Natural killer cell treated with Interleukin-12 subunit alpha and Interleukin-12 subunit beta and Interleukin-15 and Interleukin-18, amount 100 ng/mL, for 72 hours (primary cell): Measurements from ENCODE around the gene KIF22. TPM values are rescaled to one million over a fixed set of nuclear protein-coding genes. Genes with fewer than 3 reads are reported as not detected.

Experiments
- ATAC-seq, 2 donors: fragments of 150-1000 bp; cut with Tn5 transposase in 1 of 2; sonication (Bioruptor Pico), chemical (Tn5 transposase) in 1 of 2; 2 replicates each; pipeline ENCODE4 v1.10.0; 2021
- DNase-seq: peaks from one replicate; pipeline ENCODE4 v3.0.0; 2022; ENCODE audit warnings: low spot score
- H3K27ac Mint-ChIP-seq, 2 donors: 1 replicate in 1 of 2; 2 replicates in 1 of 2; pipeline ENCODE4 v1.8.0; 2022; ENCODE audit warnings: mixed read lengths in 2 of 2, mild to moderate bottlenecking in 1 of 2, moderate library complexity in 1 of 2
- H3K27me3 Mint-ChIP-seq, 2 donors: 1 replicate in 1 of 2; 2 replicates in 1 of 2; pipeline ENCODE4 v1.8.0; 2022; ENCODE audit warnings: mixed read lengths in 2 of 2
- H3K36me3 Mint-ChIP-seq: one replicate; pipeline ENCODE4 v1.8.0; 2022; ENCODE audit warnings: mixed read lengths
- H3K4me1 Mint-ChIP-seq, 2 donors: 1 replicate in 1 of 2; 2 replicates in 1 of 2; pipeline ENCODE4 v1.8.0; 2022; ENCODE audit warnings: low read depth in 2 of 2, mixed read lengths in 2 of 2, mild to moderate bottlenecking in 1 of 2
- H3K4me3 Mint-ChIP-seq: one replicate; pipeline ENCODE4 v1.8.0; 2022; ENCODE audit warnings: mixed read lengths
- H3K9me3 Mint-ChIP-seq: 2 replicates; pipeline ENCODE4 v1.8.0; 2022; ENCODE audit warnings: mixed read lengths
- total RNA-seq, 2 donors: library from RNA; stranded (reverse); gene quantifications; one replicate each; pipeline ENCODE4 v1.2.3, GENCODE V29; 2022

Gene KIF22
- total RNA-seq, 2 donors from 2014 or later: 63.4 to 174 TPM

DNA sequence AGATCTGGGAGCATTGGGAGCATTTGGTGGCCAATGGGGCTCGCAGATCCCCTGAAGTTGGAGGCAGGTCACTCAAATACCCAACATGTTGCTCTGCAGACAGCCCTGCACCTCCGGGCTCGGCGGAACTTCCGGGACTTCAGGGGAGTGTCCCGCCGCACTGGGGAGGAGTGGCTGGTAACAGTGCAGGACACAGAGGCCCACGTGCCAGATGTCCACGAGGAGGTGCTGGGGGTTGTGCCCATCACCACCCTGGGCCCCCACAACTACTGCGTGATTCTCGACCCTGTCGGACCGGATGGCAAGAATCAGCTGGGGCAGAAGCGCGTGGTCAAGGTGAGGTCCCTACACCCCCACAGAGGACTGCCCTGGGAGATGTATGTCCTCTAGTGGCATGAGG, 46.1 kb downstream of the KIF22 start:
- H3K4me1 Mint-ChIP-seq: peaks cover 0 to 4% of the 10 kb centered on the region in 2 donors
- no peak overlapping the region for H3K4me3 Mint-ChIP-seq
- H3K27ac Mint-ChIP-seq: no peak overlapping the region
- H3K9me3 Mint-ChIP-seq: no peaks in the 10 kb centered on the region
- ATAC-seq: no peak
- H3K27me3 Mint-ChIP-seq: no peaks in the 10 kb centered on the region
- H3K36me3 Mint-ChIP-seq: no peaks in the 10 kb centered on the region
- no peak for DNase-seq

DNA sequence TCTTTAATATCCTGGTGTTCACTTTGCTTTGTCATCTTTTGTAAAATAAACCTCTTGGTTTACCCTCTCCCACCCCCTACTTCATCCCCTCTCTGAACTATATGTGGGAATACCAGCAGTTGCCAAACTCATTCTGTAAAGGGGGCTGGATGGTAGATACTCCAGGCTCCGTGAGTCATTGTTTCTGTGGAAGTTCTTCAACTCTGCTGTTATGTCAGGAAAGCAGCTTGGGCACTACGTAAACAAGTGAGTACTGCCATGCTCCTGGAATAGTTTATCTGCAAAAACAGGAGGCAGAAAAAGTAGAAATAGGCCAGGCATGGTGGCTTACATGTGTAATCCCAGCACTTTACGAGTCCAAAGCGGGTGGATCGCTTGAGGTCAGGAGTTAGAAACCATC, 47.3 kb downstream of the KIF22 start:
- Mint-ChIP-seq H3K4me3 (no peak overlapping the region), H3K27ac (no peak overlapping the region), H3K36me3 (no peaks in the 10 kb centered on the region), H3K9me3 (no peaks in the 10 kb centered on the region), H3K27me3 (no peaks in the 10 kb centered on the region), H3K4me1 (peaks cover 0 to 2% of the 10 kb centered on the region in 2 donors)
- ATAC-seq (no peak), DNase-seq (no peak)

DNA sequence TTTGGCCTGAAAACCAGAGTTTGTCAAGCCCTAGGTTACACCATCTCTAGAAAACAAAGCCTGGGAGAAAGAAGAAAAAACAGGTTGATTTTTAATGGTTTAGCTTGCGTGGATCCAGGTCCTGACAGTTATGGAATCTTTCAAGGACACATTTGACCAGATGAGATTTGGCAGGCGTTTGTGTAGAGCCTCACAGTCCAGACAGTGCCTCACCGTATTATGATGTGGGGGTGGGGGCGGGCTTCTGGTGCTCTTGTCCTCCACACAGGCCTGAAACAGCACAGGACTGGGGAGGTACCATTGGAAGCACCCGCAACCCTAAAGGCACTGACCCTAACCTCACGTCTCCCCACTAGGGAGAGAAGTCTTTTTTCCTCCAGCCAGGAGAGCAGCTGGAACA, 49.3 kb downstream of the KIF22 start:
- ATAC-seq: no peak
- no peak overlapping the region for H3K4me3 Mint-ChIP-seq
- no peaks in the 10 kb centered on the region for H3K9me3 Mint-ChIP-seq
- peaks cover 0 to 2% of the 10 kb centered on the region in 2 donors for H3K4me1 Mint-ChIP-seq
- H3K27ac Mint-ChIP-seq: no peak overlapping the region
- DNase-seq: no peak
- no peaks in the 10 kb centered on the region for H3K36me3 Mint-ChIP-seq
- no peaks in the 10 kb centered on the region for H3K27me3 Mint-ChIP-seq

DNA sequence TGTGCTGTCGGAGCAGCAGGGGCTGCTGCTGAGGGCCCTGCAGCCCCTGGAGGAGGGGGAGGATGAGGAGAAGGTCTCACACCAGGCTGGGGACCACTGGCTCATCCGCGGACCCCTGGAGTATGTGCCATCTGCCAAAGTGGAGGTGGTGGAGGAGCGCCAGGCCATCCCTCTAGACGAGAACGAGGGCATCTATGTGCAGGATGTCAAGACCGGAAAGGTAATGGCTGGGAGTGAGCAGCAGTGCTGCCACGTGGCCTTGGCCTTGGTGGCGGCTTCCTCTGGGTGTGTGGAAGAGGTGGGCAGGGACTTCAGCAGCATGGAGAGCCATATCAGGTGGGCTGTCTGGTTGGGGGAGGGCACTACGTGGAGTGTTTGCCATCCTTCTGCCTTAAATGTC, 49.7 kb downstream of the KIF22 start:
- H3K27ac Mint-ChIP-seq: no peak overlapping the region
- H3K4me1 Mint-ChIP-seq: peaks cover 0 to 3% of the 10 kb centered on the region in 2 donors
- no peaks in the 10 kb centered on the region for H3K9me3 Mint-ChIP-seq
- H3K36me3 Mint-ChIP-seq: no peaks in the 10 kb centered on the region
- ATAC-seq (no peak), DNase-seq (no peak)
- H3K27me3 Mint-ChIP-seq: no peaks in the 10 kb centered on the region
- H3K4me3 Mint-ChIP-seq: no peak overlapping the region

DNA sequence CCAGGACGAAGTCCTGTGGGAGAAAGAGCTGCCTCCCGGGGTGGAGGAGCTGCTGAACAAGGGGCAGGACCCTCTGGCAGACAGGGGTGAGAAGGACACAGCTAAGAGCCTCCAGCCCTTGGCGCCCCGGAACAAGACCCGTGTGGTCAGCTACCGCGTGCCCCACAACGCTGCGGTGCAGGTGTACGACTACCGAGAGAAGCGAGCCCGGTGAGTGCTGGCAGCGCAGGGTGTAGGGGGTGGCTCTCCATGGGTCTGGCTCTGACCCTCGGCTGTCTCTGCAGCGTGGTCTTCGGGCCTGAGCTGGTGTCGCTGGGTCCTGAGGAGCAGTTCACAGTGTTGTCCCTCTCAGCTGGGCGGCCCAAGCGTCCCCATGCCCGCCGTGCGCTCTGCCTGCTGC, 51.1 kb downstream of the KIF22 start:
- H3K36me3 Mint-ChIP-seq: no peaks in the 10 kb centered on the region
- peaks cover 0 to 6% of the 10 kb centered on the region in 2 donors for H3K4me1 Mint-ChIP-seq
- H3K4me3 Mint-ChIP-seq: no peak overlapping the region
- DNase-seq (no peak), ATAC-seq (no peak)
- no peaks in the 10 kb centered on the region for H3K9me3 Mint-ChIP-seq
- H3K27me3 Mint-ChIP-seq: no peaks in the 10 kb centered on the region
- no peak overlapping the region for H3K27ac Mint-ChIP-seq

DNA sequence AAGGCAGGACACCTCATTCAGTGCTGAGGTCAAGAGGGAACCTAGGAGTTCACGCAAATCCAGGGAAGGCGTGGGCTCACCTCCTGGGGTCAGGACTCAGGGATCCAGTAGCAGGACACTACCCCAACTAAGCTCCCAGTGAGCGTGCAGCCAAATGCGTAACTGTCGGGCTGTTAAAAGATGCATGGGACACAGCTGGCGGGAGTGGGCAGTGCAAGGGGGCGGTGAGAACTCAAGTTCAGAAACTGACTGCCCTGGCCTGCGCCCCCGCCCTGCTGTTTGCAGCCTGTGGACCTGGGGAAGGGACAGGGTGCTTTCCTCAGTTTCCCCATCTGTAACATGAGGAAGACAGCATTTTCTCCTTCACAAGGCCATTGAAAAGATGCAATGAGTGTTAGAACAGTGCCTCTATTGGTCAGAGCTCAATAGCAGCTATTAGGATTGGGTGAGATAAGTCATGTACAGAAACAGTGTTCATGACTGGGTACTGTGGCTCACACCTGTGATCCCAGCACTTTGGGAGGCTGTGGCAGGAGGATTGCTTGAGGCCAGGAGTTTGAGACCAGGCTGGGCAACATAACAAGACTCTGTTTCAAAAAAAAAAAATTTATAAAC, 52.3 kb downstream of the KIF22 start:
- ATAC-seq (no peak), DNase-seq (no peak)
- no peaks in the 10 kb centered on the region for H3K27me3 Mint-ChIP-seq
- peaks cover 0 to 7% of the 10 kb centered on the region in 2 donors for H3K4me1 Mint-ChIP-seq
- H3K4me3 Mint-ChIP-seq: no peak overlapping the region
- no peaks in the 10 kb centered on the region for H3K9me3 Mint-ChIP-seq
- H3K36me3 Mint-ChIP-seq: no peaks in the 10 kb centered on the region
- H3K27ac Mint-ChIP-seq: no peak overlapping the region

DNA sequence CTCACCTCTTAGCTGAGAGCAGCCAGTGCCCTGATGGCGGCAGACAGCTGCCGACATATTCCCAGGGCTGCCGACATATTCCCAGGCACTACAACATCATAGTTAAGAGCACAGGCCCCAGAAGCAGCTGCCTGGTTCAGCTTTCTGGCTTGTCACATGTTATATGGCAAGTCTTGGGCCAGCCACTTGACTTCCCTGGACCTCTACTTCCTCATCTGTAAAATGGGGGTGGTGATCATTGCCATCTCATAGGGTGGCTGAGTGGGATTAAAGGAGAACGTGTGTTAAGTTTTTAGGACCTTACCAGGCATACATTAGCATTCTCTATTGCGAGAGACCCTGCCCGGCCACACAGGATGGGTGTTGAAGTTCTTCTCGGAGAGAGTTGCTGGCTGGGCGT, 53.4 kb downstream of the KIF22 start:
- no peak overlapping the region for H3K27ac Mint-ChIP-seq
- no peak for DNase-seq
- ATAC-seq: no peak
- H3K4me1 Mint-ChIP-seq: peaks cover 0 to 10% of the 10 kb centered on the region in 2 donors
- no peaks in the 10 kb centered on the region for H3K27me3 Mint-ChIP-seq
- no peak overlapping the region for H3K4me3 Mint-ChIP-seq
- H3K36me3 Mint-ChIP-seq: no peaks in the 10 kb centered on the region
- H3K9me3 Mint-ChIP-seq: no peaks in the 10 kb centered on the region

DNA sequence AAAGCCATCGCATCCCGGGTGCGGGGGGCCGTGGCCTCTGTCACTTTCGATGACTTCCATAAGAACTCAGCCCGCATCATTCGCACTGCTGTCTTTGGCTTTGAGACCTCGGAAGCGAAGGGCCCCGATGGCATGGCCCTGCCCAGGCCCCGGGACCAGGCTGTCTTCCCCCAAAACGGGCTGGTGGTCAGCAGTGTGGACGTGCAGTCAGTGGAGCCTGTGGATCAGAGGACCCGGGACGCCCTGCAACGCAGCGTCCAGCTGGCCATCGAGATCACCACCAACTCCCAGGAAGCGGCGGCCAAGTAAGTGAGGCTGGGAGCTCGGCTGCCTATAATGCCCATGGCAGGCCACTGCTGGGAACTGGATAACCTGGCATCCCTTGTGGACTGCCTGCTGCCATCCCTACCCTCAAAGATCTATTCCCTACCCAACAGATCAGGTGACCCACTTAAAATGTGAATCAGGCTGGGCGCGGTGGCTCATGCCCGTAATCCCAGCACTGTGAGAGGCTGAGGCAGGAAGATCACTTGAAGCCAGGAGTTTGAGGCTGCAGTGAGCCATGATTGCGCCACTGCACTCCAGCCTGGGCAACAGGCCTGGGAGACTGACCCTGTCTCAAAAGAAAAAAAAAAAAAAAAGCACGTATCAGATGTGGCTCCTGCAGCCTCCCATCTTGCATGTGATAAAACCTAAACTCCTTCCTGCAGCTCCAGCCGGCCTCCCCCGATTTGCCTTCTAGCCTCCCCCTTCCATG, 54.2 kb downstream of the KIF22 start:
- no peak overlapping the region for H3K27ac Mint-ChIP-seq
- no peak overlapping the region for H3K4me3 Mint-ChIP-seq
- H3K36me3 Mint-ChIP-seq: no peaks in the 10 kb centered on the region
- no peaks in the 10 kb centered on the region for H3K27me3 Mint-ChIP-seq
- no peak for DNase-seq
- no peak for ATAC-seq
- H3K9me3 Mint-ChIP-seq: no peaks in the 10 kb centered on the region
- H3K4me1 Mint-ChIP-seq: peaks cover 0 to 10% of the 10 kb centered on the region in 2 donors

DNA sequence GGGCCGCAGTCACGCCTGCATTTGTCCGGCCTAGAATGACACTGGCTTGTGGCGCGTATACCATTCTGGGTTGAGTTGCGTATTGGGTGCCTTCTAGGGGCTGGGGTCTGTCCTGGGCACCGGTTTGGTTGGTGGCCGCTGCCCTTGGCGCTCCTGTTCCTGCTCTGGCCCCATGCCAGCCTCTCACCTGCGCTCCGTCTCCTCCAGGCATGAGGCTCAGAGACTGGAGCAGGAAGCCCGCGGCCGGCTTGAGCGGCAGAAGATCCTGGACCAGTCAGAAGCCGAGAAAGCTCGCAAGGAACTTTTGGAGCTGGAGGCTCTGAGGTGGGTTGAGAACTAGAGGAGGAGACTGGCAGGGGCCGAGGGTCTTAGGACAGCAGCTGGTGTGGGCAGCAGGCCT, 55.1 kb downstream of the KIF22 start:
- Mint-ChIP-seq H3K4me3 (no peak overlapping the region), H3K36me3 (no peaks in the 10 kb centered on the region), H3K4me1 (peaks cover 0 to 10% of the 10 kb centered on the region in 2 donors), H3K27me3 (no peaks in the 10 kb centered on the region), H3K27ac (no peak overlapping the region), H3K9me3 (no peaks in the 10 kb centered on the region)
- ATAC-seq (no peak), DNase-seq (no peak)

DNA sequence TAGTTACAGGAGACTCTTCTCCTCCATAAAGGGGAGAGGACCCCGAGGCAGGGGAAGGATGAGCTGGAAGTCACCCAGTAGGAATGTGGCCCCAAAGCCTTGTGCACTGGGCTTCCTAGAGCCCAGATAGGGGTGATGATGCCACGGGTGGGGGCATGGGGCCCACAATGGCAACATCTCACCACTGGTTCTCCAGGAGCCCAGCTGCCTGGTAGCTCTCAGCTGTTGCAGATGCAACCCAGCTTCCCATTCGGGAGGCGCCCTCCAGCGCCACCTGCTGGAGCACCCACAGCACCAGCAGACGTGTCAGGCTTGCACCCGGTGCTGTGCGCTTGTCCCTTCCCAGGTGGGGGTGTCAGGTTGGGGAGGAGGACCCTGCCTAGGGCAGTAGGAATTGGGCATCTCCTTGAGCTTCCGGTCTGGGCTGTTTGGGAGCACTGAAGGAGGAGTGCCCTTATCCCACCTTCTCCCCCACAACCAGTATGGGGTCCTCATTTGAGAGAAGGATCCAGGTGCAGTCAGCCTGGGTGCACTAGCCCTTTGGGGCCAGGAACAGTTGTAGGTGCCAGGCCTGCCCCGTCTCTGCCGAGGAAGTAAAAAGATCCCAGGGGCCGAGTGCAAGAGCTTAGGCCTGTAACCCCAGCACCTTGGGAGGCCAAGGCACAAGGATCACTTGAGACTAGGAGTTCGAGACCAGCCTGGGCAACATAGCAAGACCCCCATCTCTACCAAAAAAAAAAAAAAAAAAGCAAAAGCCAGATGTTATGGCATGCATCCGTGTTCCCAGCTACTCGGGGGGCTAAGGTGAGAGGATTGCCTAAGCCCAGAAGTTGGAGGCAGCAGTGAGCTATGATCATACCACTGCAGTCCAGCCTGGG, 58.1 kb downstream of the KIF22 start:
- Mint-ChIP-seq H3K27me3 (no peaks in the 10 kb centered on the region), H3K9me3 (no peaks in the 10 kb centered on the region), H3K36me3 (no peaks in the 10 kb centered on the region), H3K27ac (no peak overlapping the region), H3K4me1 (peaks cover 0 to 10% of the 10 kb centered on the region in 2 donors), H3K4me3 (no peak overlapping the region)
- ATAC-seq (peak; percentile 81 to 82), DNase-seq (peak; percentile 71)

DNA sequence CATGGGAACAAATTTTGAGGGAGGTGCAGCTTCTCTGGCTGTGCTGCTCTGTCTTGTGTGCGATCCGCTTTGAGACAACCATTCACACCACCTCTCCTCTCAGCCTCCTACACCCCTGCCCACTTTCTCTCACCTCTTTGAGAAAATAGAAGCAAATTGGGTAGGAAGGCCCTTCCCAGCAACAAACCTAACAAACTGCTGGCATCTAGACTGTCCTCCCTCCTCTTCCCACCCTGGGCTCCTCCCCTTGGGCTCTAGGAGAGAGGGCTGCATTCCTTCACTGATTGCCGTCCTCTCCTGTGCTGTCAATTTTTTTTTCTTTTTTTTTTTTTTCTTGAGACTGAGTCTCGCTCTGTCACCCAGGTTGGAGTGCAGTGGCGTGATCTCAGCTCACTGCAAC, 59.0 kb downstream of the KIF22 start:
- H3K9me3 Mint-ChIP-seq: no peaks in the 10 kb centered on the region
- no peak overlapping the region for H3K4me3 Mint-ChIP-seq
- no peak overlapping the region for H3K27ac Mint-ChIP-seq
- no peaks in the 10 kb centered on the region for H3K36me3 Mint-ChIP-seq
- peaks cover 0 to 10% of the 10 kb centered on the region in 2 donors for H3K4me1 Mint-ChIP-seq
- no peak for ATAC-seq
- DNase-seq: no peak
- H3K27me3 Mint-ChIP-seq: no peaks in the 10 kb centered on the region

DNA sequence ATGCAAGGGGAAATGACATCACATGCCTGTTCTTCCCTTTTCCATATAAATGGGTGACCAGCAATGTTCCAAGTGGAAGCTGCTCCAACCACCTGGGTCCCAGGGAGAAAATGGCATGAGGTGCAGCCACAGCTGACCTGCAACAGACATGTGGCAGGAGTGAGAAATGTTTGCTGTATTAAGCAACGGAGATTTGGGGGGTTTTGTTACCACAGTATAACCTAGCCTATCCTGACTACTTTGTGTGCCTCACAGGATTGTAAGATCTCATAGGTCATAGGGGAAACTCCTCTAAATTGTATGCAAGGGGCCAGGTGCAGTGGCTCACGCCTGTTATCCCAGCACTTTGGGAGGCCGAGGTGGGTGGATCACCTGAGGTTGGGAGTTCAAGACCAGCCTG, 60.4 kb downstream of the KIF22 start:
- Mint-ChIP-seq H3K4me3 (no peak overlapping the region), H3K27ac (no peak overlapping the region), H3K36me3 (no peaks in the 10 kb centered on the region), H3K9me3 (no peaks in the 10 kb centered on the region), H3K27me3 (no peaks in the 10 kb centered on the region), H3K4me1 (peaks cover 0 to 6% of the 10 kb centered on the region in 2 donors)
- ATAC-seq (no peak), DNase-seq (no peak)

DNA sequence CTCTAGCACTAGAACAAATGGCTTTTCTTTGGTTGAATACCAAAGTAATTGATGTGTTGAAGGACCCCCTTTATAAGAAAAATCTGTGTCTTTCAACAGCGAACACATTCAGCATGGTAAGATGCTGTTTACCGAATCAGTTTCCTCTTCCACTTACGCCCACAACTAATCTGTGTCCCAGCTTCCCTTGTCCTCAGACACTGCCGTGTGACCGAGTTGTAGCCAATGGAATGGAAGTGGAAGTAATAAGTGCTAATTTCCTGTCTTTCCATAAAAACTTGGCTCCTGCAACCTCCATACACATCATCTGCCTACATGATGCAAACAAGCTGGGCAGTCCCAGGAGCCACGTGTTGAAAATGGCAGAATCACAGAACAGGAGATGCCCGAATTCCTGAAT, 62.1 kb downstream of the KIF22 start:
- DNase-seq (no peak), ATAC-seq (no peak)
- H3K36me3 Mint-ChIP-seq: no peaks in the 10 kb centered on the region
- H3K9me3 Mint-ChIP-seq: no peaks in the 10 kb centered on the region
- H3K4me3 Mint-ChIP-seq: no peak overlapping the region
- no peak overlapping the region for H3K27ac Mint-ChIP-seq
- H3K27me3 Mint-ChIP-seq: no peaks in the 10 kb centered on the region
- peaks cover 0 to 3% of the 10 kb centered on the region in 2 donors for H3K4me1 Mint-ChIP-seq

DNA sequence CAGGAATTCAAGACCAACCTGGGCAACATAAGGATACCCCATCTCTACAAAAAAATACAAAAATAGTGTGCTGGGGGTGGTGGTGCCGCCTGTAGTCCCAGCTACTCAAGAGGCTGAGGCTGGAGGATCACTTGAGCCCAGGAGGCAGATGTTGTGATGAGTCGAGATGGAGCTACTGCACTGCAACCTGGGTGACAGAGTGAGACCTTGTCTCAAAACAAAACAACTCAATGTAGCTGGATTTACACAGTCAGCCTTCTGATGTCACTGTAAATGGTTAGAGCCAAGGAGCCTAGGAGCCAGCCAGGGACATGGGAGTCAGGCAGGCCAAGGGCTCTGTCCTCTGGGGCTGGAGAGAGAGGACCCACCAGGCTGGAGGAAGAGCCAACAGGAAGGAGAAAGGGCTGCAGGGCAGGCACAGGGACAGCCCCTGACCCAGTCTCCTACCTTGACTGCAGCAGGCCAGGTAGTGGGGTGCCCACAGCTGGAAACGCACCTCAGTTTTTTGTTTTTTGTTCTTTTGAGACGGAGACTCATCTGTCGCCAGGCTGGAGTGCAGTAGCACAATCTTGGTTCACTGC, 64.1 kb downstream of the KIF22 start:
- no peak for DNase-seq
- Mint-ChIP-seq H3K36me3 (peaks cover 5% of the 10 kb centered on the region), H3K27me3 (no peaks in the 10 kb centered on the region), H3K27ac (no peak overlapping the region), H3K4me1 (peaks cover 0 to 3% of the 10 kb centered on the region in 2 donors), H3K4me3 (no peak overlapping the region), H3K9me3 (no peaks in the 10 kb centered on the region)
- ATAC-seq: no peak
